Esophagus squamous epithelium (tissue), 4 donors: Measurements from ENCODE around the gene TRIM41.

Source experiments
- CTCF ChIP-seq, 6 experiments: fragments of 450-650 bp in 4 of 6; fragments of 200-600 bp in 2 of 6; sonication (generic) in 2 of 6; IDR thresholded peaks; one replicate each; pipeline ENCODE4 v1.5.1; 2016 to 2019; ENCODE audit warnings: antibody characterized with exemption in 6 of 6, mild to moderate bottlenecking in 4 of 6, moderate library complexity in 4 of 6
- POLR2A ChIP-seq, 4 donors: fragments of 450-650 bp; IDR thresholded peaks; one replicate each; pipeline ENCODE4 v1.6.1; 2017; ENCODE audit warnings: antibody characterized with exemption in 4 of 4, mild to moderate bottlenecking in 4 of 4, moderate library complexity in 3 of 4

DNA sequence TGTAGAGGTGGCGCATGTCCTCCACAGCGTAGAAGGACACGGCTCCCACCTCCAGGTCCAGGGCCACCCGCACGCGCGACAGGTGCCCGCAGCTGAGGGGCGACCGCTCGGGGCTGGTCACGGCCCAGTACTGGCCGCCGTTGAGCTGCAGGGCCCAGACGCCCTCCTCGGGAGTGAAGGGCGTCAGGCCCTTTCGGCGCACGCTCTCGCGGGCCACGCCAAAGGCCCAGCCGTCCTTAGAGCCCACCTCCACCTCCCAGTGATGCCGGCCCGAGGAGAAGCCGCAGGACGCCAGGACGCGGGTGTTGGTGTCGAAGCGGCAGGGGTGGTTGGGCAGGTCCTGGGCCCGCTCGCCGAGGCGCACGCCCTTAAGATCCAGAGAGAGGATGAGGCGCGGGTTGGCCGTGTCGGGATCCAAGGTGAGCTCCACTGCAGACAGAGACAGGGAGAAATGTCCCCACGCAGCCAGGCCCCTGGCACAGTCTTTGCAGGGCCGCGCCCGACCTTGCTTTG is 27.8 kb upstream of the TRIM41 start:
- no peak for TF ChIP-seq CTCF (IDR thresholded peaks at IDR 0.05)
- no peak for TF ChIP-seq POLR2A (IDR thresholded peaks at IDR 0.05)
